Hepatocyte (in vitro differentiated cells): ENCODE measurements around the gene COL21A1.

Source experiments
- CTCF ChIP-seq: fragments of 200-600 bp; sonication (generic); IDR thresholded peaks from 2 replicates; pipeline ENCODE4 v1.5.1; 2016; ENCODE audit warnings: antibody characterized with exemption, mild to moderate bottlenecking; ENCODE audit not compliant: poor library complexity
- EZH2 ChIP-seq: fragments of 200-600 bp; sonication (generic); IDR thresholded peaks from 2 replicates; pipeline ENCODE4 v1.6.1; 2016; ENCODE audit warnings: antibody characterized with exemption, mild to moderate bottlenecking, borderline replicate concordance
- EZH2phosphoT487 ChIP-seq: fragments of 200-600 bp; sonication (generic); IDR thresholded peaks from one replicate; pipeline ENCODE4 v1.6.1; 2018; ENCODE audit warnings: antibody characterized with exemption, mild to moderate bottlenecking, low read depth, moderate library complexity; ENCODE audit not compliant: unreplicated experiment, severe bottlenecking

- TF ChIP-seq CTCF: no peak
- TF ChIP-seq EZH2: no peak
- no peak for TF ChIP-seq EZH2phosphoT487
Measured at GRCh38 chr6:56072856-56073255, 174.5 kb downstream of the COL21A1 start.
